Transverse colon (tissue), 4 donors: Measurements from ENCODE around the gene TRIM56. TPM values are rescaled to one million over a fixed set of nuclear protein-coding genes. Genes with fewer than 3 reads are reported as not detected.
A peak's percentile ranks its signal among the peaks of the same experiment; 100 is the strongest.

ENCODE experiments used
- DNase-seq: peaks from one replicate; pipeline ENCODE4 v3.0.0-alpha.2; 2019
- H3K27ac ChIP-seq, 4 donors: fragments of 200-600 bp; sonication (generic); 2 replicates each; pipeline ENCODE4 v1.5.1; 2016 to 2018; ENCODE audit warnings: inconsistent platforms in 4 of 4
- H3K27me3 ChIP-seq: fragments of 200-600 bp; sonication (generic); 2 replicates; pipeline ENCODE4 v1.5.1; 2017; ENCODE audit warnings: inconsistent platforms
- H3K36me3 ChIP-seq, 4 donors: fragments of 200-600 bp; sonication (generic); 2 replicates each; pipeline ENCODE4 v1.5.1; 2017 to 2019; ENCODE audit warnings: inconsistent platforms in 4 of 4
- H3K4me1 ChIP-seq, 4 donors: fragments of 200-600 bp; sonication (generic); 2 replicates each; pipeline ENCODE4 v1.5.1; 2017 to 2020; ENCODE audit warnings: inconsistent platforms in 4 of 4
- H3K4me3 ChIP-seq, 4 donors: fragments of 200-600 bp; sonication (generic); 1 replicate in 1 of 4; 2 replicates in 3 of 4; pipeline versions ENCODE4 v1.5.1 to v1.6.1; 2017 to 2019; ENCODE audit warnings: inconsistent platforms in 4 of 4
- H3K9me3 ChIP-seq, 2 donors: fragments of 200-600 bp; sonication (generic); 2 replicates each; pipeline ENCODE4 v1.5.1; 2017 to 2019; ENCODE audit warnings: inconsistent platforms in 2 of 2
- EP300 ChIP-seq: sonication (generic); formaldehyde crosslinking; IDR thresholded peaks from one replicate; pipeline ENCODE4 v1.6.1; 2017; ENCODE audit warnings: antibody characterized with exemption, low read depth
- POLR2A ChIP-seq: fragments of 450-650 bp; IDR thresholded peaks from one replicate; pipeline ENCODE4 v1.6.1; 2016; ENCODE audit warnings: antibody characterized with exemption, mild to moderate bottlenecking, moderate library complexity
- POLR2AphosphoS5 ChIP-seq, 3 donors: sonication (generic); formaldehyde crosslinking; IDR thresholded peaks; one replicate each; pipeline ENCODE4 v1.6.1; 2016; ENCODE audit warnings: antibody characterized with exemption in 3 of 3
- WGBS, 2 donors: methylation state at CpG; one replicate each; pipeline ENCODE4 v1.1.5; 2018; ENCODE audit warnings: low coverage in 1 of 2; 5-methylcytosine and 5-hydroxymethylcytosine counted together
- in situ Hi-C, 4 donors: fragments of 200-750 bp; cut with MboI; loops; one replicate each; pipeline versions ENCODE4 v1.15.0 to v1.15.1; 2017; ENCODE audit warnings: low sequenced_read_pairs in 3 of 4, low pct_ligation_motif_present in 1 of 4, low pct_unique_long_range_greater_than_20kb in 1 of 4
- intact Hi-C: fragments of 100-400 bp; cut with DNase I; formaldehyde crosslinking; loops from one replicate; pipeline ENCODE4 v1.15.1; 2023; ENCODE audit warnings: low total_unique reads
- total RNA-seq, 4 donors: library from RNA; depleted of rRNA; stranded (reverse); fragments of >200 nt; gene quantifications; one replicate each; pipeline ENCODE4 v1.1.0, GENCODE V29; 2016
- TF ChIP-seq, protein P1 (sequence below), 5 experiments: fragments of 200-600 bp in 3 of 5; fragments of 450-650 bp in 2 of 5; sonication (generic) in 3 of 5; IDR thresholded peaks; 1 replicate in 2 of 5; 2 replicates in 3 of 5; pipeline ENCODE4 v1.5.1; 2016 to 2017; ENCODE audit warnings: antibody characterized with exemption in 5 of 5, inconsistent platforms in 3 of 5, mild to moderate bottlenecking in 2 of 5, moderate library complexity in 1 of 5

The TRIM56 gene
- total RNA-seq, 4 donors from 2014 or later: 23.8 to 50.0 (median 35.1) TPM

DNA sequence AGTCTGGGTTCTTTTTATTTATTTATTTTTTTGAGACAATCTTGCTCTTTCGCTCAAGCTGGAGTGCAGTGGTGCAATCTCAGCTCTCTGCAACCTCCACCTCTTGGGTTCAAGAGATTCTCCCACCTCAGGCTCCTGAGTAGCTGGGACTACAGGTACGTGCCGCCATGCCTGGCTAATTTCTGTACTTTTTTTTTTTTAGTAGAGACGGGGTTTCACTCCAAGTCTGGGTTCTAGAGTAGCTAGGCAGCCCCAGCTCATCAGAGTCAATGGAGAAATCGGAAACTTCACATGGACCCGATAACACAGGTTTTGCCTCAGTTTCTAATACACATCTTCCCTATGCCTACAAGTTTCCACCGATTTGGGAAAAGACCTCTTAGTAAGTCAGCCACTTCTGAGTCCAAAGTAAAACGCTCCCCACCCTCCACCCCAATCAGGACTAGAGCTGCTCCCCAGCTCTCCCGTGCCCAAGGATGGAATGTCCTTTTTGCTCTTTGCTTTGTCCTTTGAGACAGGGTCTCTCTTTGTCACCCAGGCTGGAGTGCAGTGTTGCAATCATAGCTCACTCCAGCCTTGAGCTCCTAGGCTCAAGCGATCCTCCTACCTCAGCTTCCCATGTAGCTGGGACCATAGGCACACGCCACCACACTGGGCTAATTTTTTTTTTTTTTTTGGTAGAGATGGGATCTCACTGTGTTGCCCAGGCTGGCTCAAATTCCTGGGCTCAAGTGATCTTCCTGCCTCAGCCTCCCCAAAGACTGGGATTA lies 37.8 kb downstream of the TRIM56 start:
- H3K4me1 ChIP-seq: peaks cover 16 to 49% (median 23%) of the 10 kb centered on the region in 4 donors
- H3K9me3 ChIP-seq: no peaks in the 10 kb centered on the region
- intact Hi-C loops (no loop called here), in situ Hi-C loops (no loop called here)
- peaks cover 6% of the 10 kb centered on the region for H3K27me3 ChIP-seq
- no peak for DNase-seq
- H3K36me3 ChIP-seq: no peaks in the 10 kb centered on the region
- TF ChIP-seq, protein P1, sequence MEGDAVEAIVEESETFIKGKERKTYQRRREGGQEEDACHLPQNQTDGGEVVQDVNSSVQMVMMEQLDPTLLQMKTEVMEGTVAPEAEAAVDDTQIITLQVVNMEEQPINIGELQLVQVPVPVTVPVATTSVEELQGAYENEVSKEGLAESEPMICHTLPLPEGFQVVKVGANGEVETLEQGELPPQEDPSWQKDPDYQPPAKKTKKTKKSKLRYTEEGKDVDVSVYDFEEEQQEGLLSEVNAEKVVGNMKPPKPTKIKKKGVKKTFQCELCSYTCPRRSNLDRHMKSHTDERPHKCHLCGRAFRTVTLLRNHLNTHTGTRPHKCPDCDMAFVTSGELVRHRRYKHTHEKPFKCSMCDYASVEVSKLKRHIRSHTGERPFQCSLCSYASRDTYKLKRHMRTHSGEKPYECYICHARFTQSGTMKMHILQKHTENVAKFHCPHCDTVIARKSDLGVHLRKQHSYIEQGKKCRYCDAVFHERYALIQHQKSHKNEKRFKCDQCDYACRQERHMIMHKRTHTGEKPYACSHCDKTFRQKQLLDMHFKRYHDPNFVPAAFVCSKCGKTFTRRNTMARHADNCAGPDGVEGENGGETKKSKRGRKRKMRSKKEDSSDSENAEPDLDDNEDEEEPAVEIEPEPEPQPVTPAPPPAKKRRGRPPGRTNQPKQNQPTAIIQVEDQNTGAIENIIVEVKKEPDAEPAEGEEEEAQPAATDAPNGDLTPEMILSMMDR (IDR thresholded peaks at IDR 0.05): no peak
- TF ChIP-seq EP300: no peak
- no peak for TF ChIP-seq POLR2AphosphoS5 (IDR thresholded peaks at IDR 0.05)
- TF ChIP-seq POLR2A: no peak
- H3K4me3 ChIP-seq: no peak overlapping the region
- peak overlapping the region; percentile 76 to 88 (median 86) for H3K27ac ChIP-seq
- WGBS, 2 donors: 85 to 92% methylated on average over 9 to 11 of the region's 11 CpGs

DNA sequence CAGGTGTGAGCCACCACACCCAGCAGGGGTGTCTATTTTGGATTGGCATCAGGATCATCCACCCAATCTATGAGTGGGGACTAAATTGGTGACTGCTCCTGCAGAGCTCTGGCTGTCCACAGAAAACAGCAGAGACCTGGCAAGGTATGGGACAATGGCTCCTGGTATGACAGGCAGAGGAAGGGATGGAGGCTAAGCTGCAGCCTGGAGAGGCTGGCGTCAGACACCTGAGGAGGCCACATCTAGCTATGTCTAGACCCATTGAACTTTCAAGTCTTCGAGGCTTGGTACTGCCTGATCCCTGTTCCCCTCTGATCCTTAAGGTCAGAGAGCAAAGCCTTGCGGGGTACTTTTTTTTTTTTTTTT lies 38.4 kb downstream of the TRIM56 start:
- in situ Hi-C loops: no loop called here
- WGBS, 2 donors: 62 to 90% methylated on average over 2 to 3 of the region's 3 CpGs
- H3K4me1 ChIP-seq: peaks cover 16 to 49% (median 23%) of the 10 kb centered on the region in 4 donors
- TF ChIP-seq, protein P1 (IDR thresholded peaks at IDR 0.05): no peak
- TF ChIP-seq POLR2A (no peak), POLR2AphosphoS5 (IDR thresholded peaks at IDR 0.05) (no peak), EP300 (no peak)
- peaks cover 6% of the 10 kb centered on the region for H3K27me3 ChIP-seq
- H3K27ac ChIP-seq: peak overlapping the region in 2 of 4 donors; percentile 59 to 85
- H3K9me3 ChIP-seq: no peaks in the 10 kb centered on the region
- H3K36me3 ChIP-seq: no peaks in the 10 kb centered on the region
- intact Hi-C loops: no loop called here
- no peak overlapping the region for H3K4me3 ChIP-seq
- no peak for DNase-seq

DNA sequence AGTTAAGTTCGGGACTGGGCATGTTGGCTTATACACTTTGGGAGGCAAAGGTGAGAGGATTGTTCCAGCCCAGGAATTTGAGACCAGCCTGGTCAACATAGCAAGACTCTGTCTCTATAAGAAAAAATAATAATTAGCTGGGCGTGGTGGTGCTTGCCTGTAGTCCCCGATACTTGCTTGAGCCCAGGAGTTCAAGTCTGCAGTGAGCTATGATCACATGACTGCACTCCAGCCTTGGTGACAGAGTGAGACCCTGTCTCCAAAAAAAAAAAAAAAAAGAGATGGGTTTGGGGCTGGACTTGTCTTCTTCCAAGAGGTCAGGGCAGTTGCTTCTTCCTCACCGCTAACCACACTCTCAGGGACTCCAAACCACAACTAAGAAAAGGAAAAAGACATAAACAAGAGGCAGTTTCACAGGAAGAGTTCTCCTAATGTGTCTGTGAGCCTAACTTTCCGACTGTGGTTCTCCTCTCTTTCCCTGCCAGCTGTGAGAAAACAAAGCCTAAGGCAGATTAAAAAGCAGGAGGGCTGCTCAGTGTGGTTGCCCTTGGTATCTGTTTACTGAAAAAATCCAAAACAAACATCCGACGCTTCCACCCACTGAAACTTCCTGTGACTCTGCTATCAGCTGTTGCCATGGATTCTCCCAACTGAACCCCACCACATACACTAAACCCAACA lies 39.2 kb downstream of the TRIM56 start:
- 33 to 49% methylated on average over 7 of the region's 7 CpGs for WGBS, 2 donors
- no peak for DNase-seq

More for the DNA sequence above, 39.2 kb downstream of the TRIM56 start:
- peaks cover 16 to 49% (median 23%) of the 10 kb centered on the region in 4 donors for H3K4me1 ChIP-seq
- H3K27ac ChIP-seq: peak overlapping the region; percentile 17 to 64 (median 51)
- TF ChIP-seq, protein P1 (IDR thresholded peaks at IDR 0.05): no peak
- TF ChIP-seq EP300 (no peak), POLR2AphosphoS5 (IDR thresholded peaks at IDR 0.05) (peak in 1 of 3 donors; percentile 20), POLR2A (no peak)
- intact Hi-C loops (no loop called here), in situ Hi-C loops (loop anchor here in 1 of 4 donors (25.0 kb wide), 1 partner anchor 163 kb away; no protein-coding TSS in a partner anchor)
- no peaks in the 10 kb centered on the region for H3K9me3 ChIP-seq
- no peak overlapping the region for H3K4me3 ChIP-seq
- H3K36me3 ChIP-seq: no peaks in the 10 kb centered on the region
- peaks cover 6% of the 10 kb centered on the region for H3K27me3 ChIP-seq
